Measurements from ENCODE around the gene PKNOX2.

Gene PKNOX2

DNA sequence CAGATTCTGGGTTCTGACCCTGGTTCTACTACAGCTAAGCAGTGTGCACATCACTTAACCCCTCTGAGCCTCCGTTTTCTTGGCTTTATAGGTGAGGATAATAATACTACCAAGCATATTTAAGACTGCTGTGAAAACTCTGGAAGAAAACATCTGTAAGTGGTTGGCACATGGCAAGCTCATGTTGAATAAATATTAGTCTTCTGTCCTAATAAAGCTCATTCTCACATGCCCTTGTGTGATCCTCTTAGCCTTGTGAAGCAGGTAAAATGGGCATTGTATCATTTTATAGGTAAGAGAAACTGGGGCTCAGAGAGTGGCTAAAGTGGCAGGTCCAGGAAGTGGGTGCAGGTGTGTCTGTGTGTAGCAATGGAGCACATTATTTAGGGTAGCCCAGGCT, 8.5 kb downstream of the PKNOX2 start:
- TF ChIP-seq, protein P1, sequence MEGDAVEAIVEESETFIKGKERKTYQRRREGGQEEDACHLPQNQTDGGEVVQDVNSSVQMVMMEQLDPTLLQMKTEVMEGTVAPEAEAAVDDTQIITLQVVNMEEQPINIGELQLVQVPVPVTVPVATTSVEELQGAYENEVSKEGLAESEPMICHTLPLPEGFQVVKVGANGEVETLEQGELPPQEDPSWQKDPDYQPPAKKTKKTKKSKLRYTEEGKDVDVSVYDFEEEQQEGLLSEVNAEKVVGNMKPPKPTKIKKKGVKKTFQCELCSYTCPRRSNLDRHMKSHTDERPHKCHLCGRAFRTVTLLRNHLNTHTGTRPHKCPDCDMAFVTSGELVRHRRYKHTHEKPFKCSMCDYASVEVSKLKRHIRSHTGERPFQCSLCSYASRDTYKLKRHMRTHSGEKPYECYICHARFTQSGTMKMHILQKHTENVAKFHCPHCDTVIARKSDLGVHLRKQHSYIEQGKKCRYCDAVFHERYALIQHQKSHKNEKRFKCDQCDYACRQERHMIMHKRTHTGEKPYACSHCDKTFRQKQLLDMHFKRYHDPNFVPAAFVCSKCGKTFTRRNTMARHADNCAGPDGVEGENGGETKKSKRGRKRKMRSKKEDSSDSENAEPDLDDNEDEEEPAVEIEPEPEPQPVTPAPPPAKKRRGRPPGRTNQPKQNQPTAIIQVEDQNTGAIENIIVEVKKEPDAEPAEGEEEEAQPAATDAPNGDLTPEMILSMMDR (IDR thresholded peaks at IDR 0.05; ENCODE audit: borderline replicate concordance, insufficient read depth, low read depth, low read length), result no peak
- H3K4me3 ChIP-seq (ENCODE audit: low read depth, low read length), result no peak overlapping the region

DNA sequence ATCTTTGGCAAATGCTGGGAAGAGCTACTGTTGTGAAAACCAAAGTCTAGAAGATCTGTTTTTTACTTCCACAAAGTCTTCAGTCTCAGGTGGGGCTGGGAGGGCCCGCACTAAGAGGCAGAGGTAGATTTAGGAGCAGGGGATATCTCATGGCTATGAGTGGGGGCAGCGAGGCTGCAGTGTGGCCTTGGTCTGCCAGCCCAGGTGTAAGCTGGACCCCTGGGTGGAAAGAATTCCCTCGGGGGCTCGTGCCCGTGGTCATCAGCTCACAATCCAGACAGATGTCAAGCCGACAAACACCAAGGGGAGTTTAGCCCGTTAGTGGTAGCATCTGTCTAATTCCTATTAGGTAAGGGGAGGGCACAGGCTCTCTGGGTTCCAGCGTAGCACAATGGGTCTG, 9.0 kb downstream of the PKNOX2 start:
- H3K4me3 ChIP-seq (ENCODE audit: low read depth, low read length), result no peak overlapping the region
- TF ChIP-seq, protein P1 (IDR thresholded peaks at IDR 0.05; ENCODE audit: borderline replicate concordance, insufficient read depth, low read depth, low read length), result no peak

DNA sequence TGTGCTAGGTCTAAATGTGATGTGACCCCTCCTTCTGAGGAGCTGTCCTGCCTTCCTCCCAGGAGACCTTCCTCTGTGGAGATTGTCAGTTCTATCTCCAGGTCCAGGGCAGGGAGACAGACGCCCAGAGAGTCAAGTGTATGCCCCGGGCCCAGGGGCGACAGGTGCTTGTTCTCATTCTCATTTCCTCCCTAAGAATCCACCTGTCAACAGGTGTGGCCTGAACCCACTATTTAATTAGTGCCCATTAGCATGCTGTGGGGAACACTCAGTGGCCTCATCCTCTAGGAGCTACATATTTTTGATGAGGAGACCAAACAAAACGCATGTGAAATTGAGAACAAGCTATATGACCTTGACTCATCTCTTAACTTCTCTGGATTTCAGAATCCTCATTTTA, 9.5 kb downstream of the PKNOX2 start:
- TF ChIP-seq, protein P1 (IDR thresholded peaks at IDR 0.05; ENCODE audit: borderline replicate concordance, insufficient read depth, low read depth, low read length), result no peak
- no peak overlapping the region for H3K4me3 ChIP-seq (ENCODE audit: low read depth, low read length)

DNA sequence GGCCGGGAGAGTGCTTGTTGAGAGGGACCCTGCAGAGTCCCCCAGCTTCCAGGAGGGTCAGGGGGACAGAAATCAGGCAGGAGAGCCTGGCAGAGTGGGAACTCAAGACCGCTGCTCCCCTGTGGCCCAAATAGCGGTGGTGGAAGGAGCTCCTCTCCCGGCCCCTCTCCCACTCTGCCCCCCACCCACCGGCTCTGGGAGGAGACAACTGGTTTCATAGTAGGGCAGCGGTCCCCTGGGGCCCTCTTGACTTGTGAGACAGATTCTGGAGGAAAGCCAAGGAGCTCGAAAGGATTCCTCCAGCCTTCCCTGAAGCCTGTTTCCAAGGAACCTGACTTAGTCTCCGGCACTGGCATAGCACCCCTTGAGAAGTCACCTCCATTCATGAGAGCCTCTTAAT, 10.1 kb downstream of the PKNOX2 start:
- TF ChIP-seq, protein P1 (IDR thresholded peaks at IDR 0.05; ENCODE audit: borderline replicate concordance, insufficient read depth, low read depth, low read length), result no peak
- H3K4me3 ChIP-seq (ENCODE audit: low read depth, low read length), result no peak overlapping the region

DNA sequence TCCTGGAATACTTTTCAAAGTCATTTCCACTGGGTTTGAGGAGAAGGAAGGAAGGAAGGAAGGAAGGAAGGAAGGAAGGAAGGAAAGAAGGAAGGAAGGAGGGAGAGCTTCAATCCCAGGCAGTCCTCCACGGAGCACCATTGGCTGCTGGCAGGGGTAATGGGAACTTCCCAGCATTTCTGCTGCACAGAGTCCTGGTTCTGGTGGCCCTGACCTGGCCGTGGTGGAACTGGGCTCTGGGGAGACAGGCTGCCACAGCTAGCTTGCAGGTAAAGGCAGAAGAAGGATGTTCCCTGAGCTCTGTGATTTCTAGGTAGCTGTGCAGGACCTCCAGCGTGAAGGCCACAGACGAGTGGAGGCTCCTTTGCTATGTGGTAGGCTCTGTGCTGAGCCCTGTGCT, 10.6 kb downstream of the PKNOX2 start:
- no peak overlapping the region for H3K4me3 ChIP-seq (ENCODE audit: low read depth, low read length)
- TF ChIP-seq, protein P1 (IDR thresholded peaks at IDR 0.05; ENCODE audit: borderline replicate concordance, insufficient read depth, low read depth, low read length), result no peak

DNA sequence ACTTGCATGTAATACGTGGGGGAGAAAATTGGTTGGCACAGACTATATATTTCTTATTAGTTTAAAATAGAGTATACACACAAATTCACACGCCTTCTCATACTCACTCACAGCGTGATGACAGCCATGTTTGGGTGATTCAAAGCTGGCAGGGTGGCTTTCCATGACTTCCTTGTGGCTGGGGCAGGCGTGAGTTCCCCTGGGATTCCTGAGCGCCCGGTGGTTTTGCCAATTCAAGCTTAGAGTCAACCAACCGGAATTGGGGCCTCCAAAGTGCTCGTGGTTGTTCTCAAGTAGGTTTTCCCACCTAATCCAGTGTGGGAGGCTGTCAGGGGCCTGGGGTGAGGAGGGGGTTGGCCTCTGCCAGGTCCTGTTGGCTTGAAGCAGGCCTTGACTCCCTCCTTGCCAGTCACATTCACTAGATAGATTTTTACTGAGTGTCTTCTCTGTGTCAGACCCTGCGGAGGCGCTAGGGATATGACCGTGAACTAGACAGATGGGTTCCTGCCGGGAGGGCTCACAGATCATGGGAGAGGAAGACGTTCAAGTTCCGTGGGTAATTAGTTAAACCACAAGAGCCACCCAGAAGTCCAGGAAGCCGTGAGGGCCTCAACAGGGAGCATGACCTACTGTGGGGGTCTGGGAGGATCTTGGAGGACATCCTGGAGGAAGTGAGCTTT, 11.5 kb downstream of the PKNOX2 start:
- no peak overlapping the region for H3K4me3 ChIP-seq (ENCODE audit: low read depth, low read length)
- TF ChIP-seq, protein P1 (IDR thresholded peaks at IDR 0.05; ENCODE audit: borderline replicate concordance, insufficient read depth, low read depth, low read length), result no peak

DNA sequence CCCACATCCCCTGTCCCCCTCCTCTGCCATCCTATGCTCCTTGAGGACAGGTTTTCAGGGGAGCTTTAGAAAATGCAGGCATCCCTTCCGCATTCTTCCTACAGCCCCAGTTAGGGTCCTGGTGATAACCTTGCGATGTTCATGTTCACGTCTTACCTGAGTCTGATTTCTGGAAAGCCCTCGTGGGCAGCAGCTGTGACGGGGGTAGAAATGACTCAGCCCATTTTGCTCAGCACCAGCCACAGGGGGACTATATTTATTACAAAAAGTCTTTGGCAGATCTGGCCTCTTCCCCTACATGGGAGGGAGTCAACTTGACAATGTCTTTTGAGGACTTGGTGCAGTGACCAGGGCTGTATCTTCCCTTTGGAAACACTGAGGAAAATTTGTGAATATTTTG, 12.3 kb downstream of the PKNOX2 start:
- H3K4me3 ChIP-seq (ENCODE audit: low read depth, low read length), result no peak overlapping the region
- TF ChIP-seq, protein P1 (IDR thresholded peaks at IDR 0.05; ENCODE audit: borderline replicate concordance, insufficient read depth, low read depth, low read length), result no peak

All from GM12875 (cell line).